Esophagus squamous epithelium (tissue), 4 donors: Measurements from ENCODE around the gene KIF7.

Experiments
- CTCF ChIP-seq, 6 experiments: fragments of 450-650 bp in 4 of 6; fragments of 200-600 bp in 2 of 6; sonication (generic) in 2 of 6; IDR thresholded peaks; one replicate each; pipeline ENCODE4 v1.5.1; 2016 to 2019; ENCODE audit warnings: antibody characterized with exemption in 6 of 6, mild to moderate bottlenecking in 4 of 6, moderate library complexity in 4 of 6
- POLR2A ChIP-seq, 4 donors: fragments of 450-650 bp; IDR thresholded peaks; one replicate each; pipeline ENCODE4 v1.6.1; 2017; ENCODE audit warnings: antibody characterized with exemption in 4 of 4, mild to moderate bottlenecking in 4 of 4, moderate library complexity in 3 of 4

GRCh38 chr15:89629829-89630228 lies 25.4 kb downstream of the KIF7 start:
- TF ChIP-seq CTCF (IDR thresholded peaks at IDR 0.05) (no peak), POLR2A (IDR thresholded peaks at IDR 0.05) (no peak)
